ENCODE results near the gene THY1.

DNA sequence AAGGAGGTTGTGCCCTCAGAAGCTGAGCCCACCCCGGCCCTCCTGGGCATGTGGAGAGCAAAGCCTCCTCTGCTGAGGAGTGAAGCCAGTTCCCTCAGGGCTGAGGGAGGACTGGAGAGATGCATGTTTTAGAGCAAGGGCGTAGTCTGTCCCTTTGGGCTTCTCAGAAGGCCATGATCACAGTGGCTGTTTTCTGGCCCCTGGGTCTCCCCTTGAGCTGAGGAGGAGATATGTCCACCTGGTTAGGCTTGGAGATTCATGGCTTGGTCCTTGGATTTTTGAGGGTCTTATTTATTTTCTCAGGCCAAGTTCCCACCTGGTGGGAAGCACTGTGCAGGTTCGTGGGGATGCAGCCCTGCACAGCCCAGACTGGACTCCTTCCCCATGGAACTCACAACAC, 46.5 kb upstream of the THY1 start:
- TF ChIP-seq, protein P1, sequence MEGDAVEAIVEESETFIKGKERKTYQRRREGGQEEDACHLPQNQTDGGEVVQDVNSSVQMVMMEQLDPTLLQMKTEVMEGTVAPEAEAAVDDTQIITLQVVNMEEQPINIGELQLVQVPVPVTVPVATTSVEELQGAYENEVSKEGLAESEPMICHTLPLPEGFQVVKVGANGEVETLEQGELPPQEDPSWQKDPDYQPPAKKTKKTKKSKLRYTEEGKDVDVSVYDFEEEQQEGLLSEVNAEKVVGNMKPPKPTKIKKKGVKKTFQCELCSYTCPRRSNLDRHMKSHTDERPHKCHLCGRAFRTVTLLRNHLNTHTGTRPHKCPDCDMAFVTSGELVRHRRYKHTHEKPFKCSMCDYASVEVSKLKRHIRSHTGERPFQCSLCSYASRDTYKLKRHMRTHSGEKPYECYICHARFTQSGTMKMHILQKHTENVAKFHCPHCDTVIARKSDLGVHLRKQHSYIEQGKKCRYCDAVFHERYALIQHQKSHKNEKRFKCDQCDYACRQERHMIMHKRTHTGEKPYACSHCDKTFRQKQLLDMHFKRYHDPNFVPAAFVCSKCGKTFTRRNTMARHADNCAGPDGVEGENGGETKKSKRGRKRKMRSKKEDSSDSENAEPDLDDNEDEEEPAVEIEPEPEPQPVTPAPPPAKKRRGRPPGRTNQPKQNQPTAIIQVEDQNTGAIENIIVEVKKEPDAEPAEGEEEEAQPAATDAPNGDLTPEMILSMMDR (IDR thresholded peaks at IDR 0.05; ENCODE audit: low read depth, low read length, poor library complexity, severe bottlenecking), result no peak
- TF ChIP-seq EZH2phosphoT487 (IDR thresholded peaks at IDR 0.05; ENCODE audit: borderline replicate concordance, low read length), result no peak

Measured in DOHH2 (cell line).